GM23248 (cell line): ENCODE data around the gene UBTF. TPM values are rescaled to one million over a fixed set of nuclear protein-coding genes. Genes with fewer than 3 reads are reported as not detected.
"Not testable (repeated sequence)": the region's sequence is repeated elsewhere in the genome, so short reads cannot be mapped to it uniquely, and the experiment has no call there.

Source experiments
- DNase-seq: peaks from one replicate; pipeline ENCODE4 v3.0.0-alpha.2; 2015
- H2AFZ ChIP-seq: fragments of 200-600 bp; sonication (generic); 2 replicates; pipeline ENCODE4 v1.6.1; 2016; ENCODE audit warnings: antibody characterized with exemption
- H3F3A ChIP-seq: fragments of 200-600 bp; sonication (generic); 2 replicates; pipeline ENCODE4 v1.6.1; 2016; ENCODE audit warnings: mild to moderate bottlenecking, antibody characterized with exemption, mixed run types; ENCODE audit not compliant: insufficient read depth
- H3K27ac ChIP-seq: fragments of 200-600 bp; sonication (generic); 2 replicates; pipeline ENCODE4 v1.5.1; 2016; ENCODE audit warnings: mild to moderate bottlenecking
- H3K27me3 ChIP-seq: fragments of 200-600 bp; sonication (generic); replicated peaks from 2 replicates; pipeline ENCODE4 v1.6.1; 2016; ENCODE audit warnings: mild to moderate bottlenecking; ENCODE audit not compliant: insufficient read depth
- H3K36me3 ChIP-seq: fragments of 200-600 bp; sonication (generic); 2 replicates; pipeline ENCODE4 v1.6.1; 2016; ENCODE audit warnings: low read depth, mild to moderate bottlenecking
- H3K4me1 ChIP-seq: fragments of 200-600 bp; sonication (generic); 2 replicates; pipeline ENCODE4 v1.6.1; 2016; ENCODE audit warnings: mild to moderate bottlenecking; ENCODE audit not compliant: insufficient read depth
- H3K4me2 ChIP-seq: fragments of 200-600 bp; sonication (generic); one replicate; pipeline ENCODE4 v1.6.1; 2016; ENCODE audit warnings: mild to moderate bottlenecking; ENCODE audit not compliant: unreplicated experiment
- H3K4me3 ChIP-seq: fragments of 200-600 bp; sonication (generic); 2 replicates; pipeline ENCODE4 v1.5.1; 2016; ENCODE audit warnings: mild to moderate bottlenecking
- H3K79me2 ChIP-seq: fragments of 200-600 bp; sonication (generic); 2 replicates; pipeline ENCODE4 v1.6.1; 2016; ENCODE audit warnings: mild to moderate bottlenecking; ENCODE audit not compliant: insufficient read depth
- H3K9ac ChIP-seq: fragments of 200-600 bp; sonication (generic); 2 replicates; pipeline ENCODE4 v1.6.1; 2016; ENCODE audit warnings: mild to moderate bottlenecking
- H3K9me2 ChIP-seq: fragments of 200-600 bp; sonication (generic); 2 replicates; pipeline ENCODE4 v1.6.1; 2016; ENCODE audit warnings: mixed run types, mild to moderate bottlenecking, moderate library complexity; ENCODE audit not compliant: insufficient read depth
- H3K9me3 ChIP-seq: fragments of 200-600 bp; sonication (generic); one replicate; pipeline ENCODE4 v1.6.1; 2017; ENCODE audit warnings: low read depth
- H4K20me1 ChIP-seq: fragments of 200-600 bp; sonication (generic); 2 replicates; pipeline ENCODE4 v1.6.0; 2016; ENCODE audit not compliant: insufficient read depth
- EZH2 ChIP-seq: fragments of 200-600 bp; sonication (generic); IDR thresholded peaks from 2 replicates; pipeline ENCODE4 v1.6.1; 2018; ENCODE audit warnings: antibody characterized with exemption, mild to moderate bottlenecking; ENCODE audit not compliant: insufficient read depth, poor library complexity, severe bottlenecking
- EZH2phosphoT487 ChIP-seq: fragments of 200-600 bp; sonication (generic); IDR thresholded peaks from 2 replicates; pipeline ENCODE4 v1.6.1; 2018; ENCODE audit warnings: antibody characterized with exemption, moderate library complexity, mild to moderate bottlenecking, low read depth; ENCODE audit not compliant: insufficient read depth
- WGBS, 2 experiments: methylation state at CpG; one replicate each; pipeline ENCODE4 v1.1.6; 2015 to 2017; ENCODE audit warnings: low lambda C conversion rate in 2 of 2, low coverage in 1 of 2; ENCODE audit errors: missing lambda C conversion rate in 2 of 2; 5-methylcytosine and 5-hydroxymethylcytosine counted together
- in situ Hi-C: fragments of 300-500 bp; cut with MboI; formaldehyde crosslinking; loops from 2 replicates; pipeline ENCODE4 v1.15.0; 2020
- polyA plus RNA-seq: library from polyadenylated mRNA; unstranded; fragments of >200 nt; fragmentation: Nextera tagmentation; extraction: Ambion mirVana; gene quantifications from 2 replicates; pipeline ENCODE4 v1.2.1, GENCODE V29; 2016
- total RNA-seq: library from RNA; depleted of rRNA; stranded (reverse); fragments of >200 nt; shearing (Covaris generic); gene quantifications from 2 replicates; pipeline ENCODE4 v1.2.3, GENCODE V29; 2014

Gene UBTF
- total and polyA plus RNA-seq, 2 experiments from 2014 or later = 48.2 to 62.3 TPM

- Histone ChIP-seq H3K9me2 (no peaks in the 10 kb centered on the region), H3K27ac (no peak overlapping the region), H4K20me1 (no peaks in the 10 kb centered on the region), H3K4me2 (no peak overlapping the region), H3K4me1 (no peaks in the 10 kb centered on the region), H2AFZ (no peak overlapping the region), H3K9ac (no peak overlapping the region), H3F3A (no peaks in the 10 kb centered on the region), H3K27me3 (no peaks in the 10 kb centered on the region), H3K79me2 (no peaks in the 10 kb centered on the region), H3K36me3 (no peaks in the 10 kb centered on the region), H3K4me3 (no peak overlapping the region), H3K9me3 (no peaks in the 10 kb centered on the region)
- TF ChIP-seq EZH2phosphoT487 = no peak
- no peak for TF ChIP-seq EZH2
- DNase-seq = no peak
- WGBS, 2 experiments = 40 to 53% methylated on average over 10 of the region's 10 CpGs
- in situ Hi-C loops = no loop called here
Observed at GRCh38 chr17:44247876-44248736, 28.6 kb upstream of the UBTF start.

DNA sequence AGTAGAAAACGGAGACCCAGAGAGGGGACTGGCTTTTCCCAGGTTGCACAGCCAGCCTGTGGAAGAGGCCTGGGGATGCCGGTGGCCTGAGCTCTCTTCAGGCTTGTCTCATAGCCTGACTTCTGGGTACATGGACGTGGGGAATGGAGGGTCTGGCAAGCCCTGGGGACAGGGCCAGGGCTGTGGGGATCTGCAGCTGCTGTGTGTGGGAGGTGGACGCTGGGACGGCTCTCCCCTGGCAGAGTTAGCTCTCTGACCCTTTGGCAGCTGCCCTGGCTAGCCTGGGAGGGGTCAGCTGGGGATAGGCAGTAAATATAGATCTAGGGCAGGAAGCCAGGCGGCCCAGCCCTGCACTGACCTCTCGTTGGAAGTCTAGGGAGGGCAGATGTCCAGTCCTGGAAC lies 28.0 kb upstream of the UBTF start:
- H4K20me1 ChIP-seq = no peaks in the 10 kb centered on the region
- no peaks in the 10 kb centered on the region for H3F3A ChIP-seq
- H3K27ac ChIP-seq = no peak overlapping the region
- no peak overlapping the region for H3K4me3 ChIP-seq
- WGBS, 2 experiments = 39 to 47% methylated on average over 7 of the region's 7 CpGs
- TF ChIP-seq EZH2phosphoT487 (no peak), EZH2 (no peak)
- H3K36me3 ChIP-seq = no peaks in the 10 kb centered on the region
- no peak overlapping the region for H3K4me2 ChIP-seq
- no peak overlapping the region for H3K9ac ChIP-seq
- no peaks in the 10 kb centered on the region for H3K4me1 ChIP-seq
- in situ Hi-C loops = no loop called here
- H3K9me2 ChIP-seq = no peaks in the 10 kb centered on the region
- H2AFZ ChIP-seq = no peak overlapping the region
- no peaks in the 10 kb centered on the region for H3K9me3 ChIP-seq
- H3K79me2 ChIP-seq = no peaks in the 10 kb centered on the region
- no peaks in the 10 kb centered on the region for H3K27me3 ChIP-seq
- DNase-seq = no peak

GRCh38 chr17:44241106-44241624 lies 21.7 kb upstream of the UBTF start:
- no peak overlapping the region for H3K27ac ChIP-seq
- in situ Hi-C loops = no loop called here
- H3K9me2 ChIP-seq = no peaks in the 10 kb centered on the region
- no peak for TF ChIP-seq EZH2phosphoT487
- no peak for TF ChIP-seq EZH2
- no peaks in the 10 kb centered on the region for H3K79me2 ChIP-seq
- H4K20me1 ChIP-seq = no peaks in the 10 kb centered on the region
- no peaks in the 10 kb centered on the region for H3K27me3 ChIP-seq
- no peaks in the 10 kb centered on the region for H3K36me3 ChIP-seq
- H3F3A ChIP-seq = no peaks in the 10 kb centered on the region
- H2AFZ ChIP-seq = no peak overlapping the region
- no peak overlapping the region for H3K4me3 ChIP-seq
- 41 to 45% methylated on average over 6 of the region's 6 CpGs for whole genome bisulfite sequencing, 2 experiments
- no peaks in the 10 kb centered on the region for H3K4me1 ChIP-seq
- no peaks in the 10 kb centered on the region for H3K9me3 ChIP-seq
- H3K4me2 ChIP-seq = no peak overlapping the region
- peak; percentile 22 for DNase-seq
- H3K9ac ChIP-seq = no peak overlapping the region

GRCh38 chr17:44237886-44238285 lies 18.4 kb upstream of the UBTF start:
- H4K20me1 ChIP-seq, H3K4me2 ChIP-seq, H3K9ac ChIP-seq, H3K79me2 ChIP-seq, H3K36me3 ChIP-seq, in situ Hi-C loops, H3K9me2 ChIP-seq, H3F3A ChIP-seq, H3K4me3 ChIP-seq, DNase-seq, H2AFZ ChIP-seq, H3K9me3 ChIP-seq, H3K27me3 ChIP-seq, H3K27ac ChIP-seq: not testable (repeated sequence)
- H3K4me1 ChIP-seq = peaks cover 11% of the 10 kb centered on the region
- 69 to 73% methylated on average over 6 to 28 of the region's 28 CpGs for WGBS, 2 experiments
